ENCODE results near the gene MAP2K6.

DNA sequence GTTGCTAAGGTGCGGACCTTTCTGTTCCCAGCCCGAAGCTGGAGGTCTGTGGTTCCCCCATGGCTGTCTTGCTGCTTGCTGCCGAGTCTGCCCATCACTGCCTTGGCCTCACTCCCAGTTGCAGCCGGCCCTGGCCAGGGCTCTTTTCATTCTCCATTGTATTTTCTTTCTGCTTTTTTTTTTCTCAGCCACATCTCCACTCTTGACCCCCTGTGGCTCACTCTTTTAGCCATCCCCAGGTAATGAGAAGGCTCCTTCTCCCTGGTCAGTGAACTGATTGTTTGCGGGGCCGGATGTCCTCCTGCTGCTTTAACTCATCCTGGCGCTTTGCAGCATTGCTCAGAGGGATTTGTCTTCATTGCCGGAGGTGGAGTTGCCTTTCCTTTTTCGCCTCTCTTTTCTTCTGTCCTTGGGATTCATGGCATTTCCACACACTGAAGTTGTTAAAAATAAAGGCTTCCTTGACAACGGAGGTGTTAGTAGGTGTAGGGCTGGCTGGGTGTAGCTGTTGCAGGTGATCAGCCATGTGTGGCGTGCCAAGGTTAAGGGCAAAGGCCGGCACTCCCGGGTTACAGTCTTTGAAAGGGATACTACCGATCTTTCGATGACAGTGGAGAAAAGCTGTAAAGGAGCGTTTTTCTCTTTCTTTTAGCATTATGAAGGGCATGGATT is 34.1 kb downstream of the MAP2K6 start:
- no peak for TF ChIP-seq EZH2 (IDR thresholded peaks at IDR 0.05; ENCODE audit: borderline replicate concordance)
- TF ChIP-seq, protein P1, sequence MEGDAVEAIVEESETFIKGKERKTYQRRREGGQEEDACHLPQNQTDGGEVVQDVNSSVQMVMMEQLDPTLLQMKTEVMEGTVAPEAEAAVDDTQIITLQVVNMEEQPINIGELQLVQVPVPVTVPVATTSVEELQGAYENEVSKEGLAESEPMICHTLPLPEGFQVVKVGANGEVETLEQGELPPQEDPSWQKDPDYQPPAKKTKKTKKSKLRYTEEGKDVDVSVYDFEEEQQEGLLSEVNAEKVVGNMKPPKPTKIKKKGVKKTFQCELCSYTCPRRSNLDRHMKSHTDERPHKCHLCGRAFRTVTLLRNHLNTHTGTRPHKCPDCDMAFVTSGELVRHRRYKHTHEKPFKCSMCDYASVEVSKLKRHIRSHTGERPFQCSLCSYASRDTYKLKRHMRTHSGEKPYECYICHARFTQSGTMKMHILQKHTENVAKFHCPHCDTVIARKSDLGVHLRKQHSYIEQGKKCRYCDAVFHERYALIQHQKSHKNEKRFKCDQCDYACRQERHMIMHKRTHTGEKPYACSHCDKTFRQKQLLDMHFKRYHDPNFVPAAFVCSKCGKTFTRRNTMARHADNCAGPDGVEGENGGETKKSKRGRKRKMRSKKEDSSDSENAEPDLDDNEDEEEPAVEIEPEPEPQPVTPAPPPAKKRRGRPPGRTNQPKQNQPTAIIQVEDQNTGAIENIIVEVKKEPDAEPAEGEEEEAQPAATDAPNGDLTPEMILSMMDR (IDR thresholded peaks at IDR 0.05; ENCODE audit: poor library complexity), result no peak

Data from hepatocyte (in vitro differentiated cells).